Measurements from ENCODE around the gene BNC2.

- TF ChIP-seq, protein P1, sequence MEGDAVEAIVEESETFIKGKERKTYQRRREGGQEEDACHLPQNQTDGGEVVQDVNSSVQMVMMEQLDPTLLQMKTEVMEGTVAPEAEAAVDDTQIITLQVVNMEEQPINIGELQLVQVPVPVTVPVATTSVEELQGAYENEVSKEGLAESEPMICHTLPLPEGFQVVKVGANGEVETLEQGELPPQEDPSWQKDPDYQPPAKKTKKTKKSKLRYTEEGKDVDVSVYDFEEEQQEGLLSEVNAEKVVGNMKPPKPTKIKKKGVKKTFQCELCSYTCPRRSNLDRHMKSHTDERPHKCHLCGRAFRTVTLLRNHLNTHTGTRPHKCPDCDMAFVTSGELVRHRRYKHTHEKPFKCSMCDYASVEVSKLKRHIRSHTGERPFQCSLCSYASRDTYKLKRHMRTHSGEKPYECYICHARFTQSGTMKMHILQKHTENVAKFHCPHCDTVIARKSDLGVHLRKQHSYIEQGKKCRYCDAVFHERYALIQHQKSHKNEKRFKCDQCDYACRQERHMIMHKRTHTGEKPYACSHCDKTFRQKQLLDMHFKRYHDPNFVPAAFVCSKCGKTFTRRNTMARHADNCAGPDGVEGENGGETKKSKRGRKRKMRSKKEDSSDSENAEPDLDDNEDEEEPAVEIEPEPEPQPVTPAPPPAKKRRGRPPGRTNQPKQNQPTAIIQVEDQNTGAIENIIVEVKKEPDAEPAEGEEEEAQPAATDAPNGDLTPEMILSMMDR (conservative IDR thresholded peaks at IDR 0.05): no peak
- no peak for TF ChIP-seq EZH2 (IDR thresholded peaks at IDR 0.05; ENCODE audit: low read depth)
Measured at GRCh38 chr9:16767366-16767765, 103.1 kb downstream of the BNC2 start.

Data from PC-9 (cell line).